H1 (cell line): Measurements from ENCODE around the gene UBQLN1. TPM values are rescaled to one million over a fixed set of nuclear protein-coding genes. Genes with fewer than 3 reads are reported as not detected.

ENCODE experiments used
- ASH2L ChIP-seq: fragments of 200-600, 300-600 bp; sonication (generic); IDR thresholded peaks from one replicate; pipeline ENCODE4 v1.7.1; 2017; ENCODE audit warnings: low read length
- CHD7 ChIP-seq: fragments of 300-600 bp; sonication (generic); IDR thresholded peaks from 2 replicates; pipeline ENCODE4 v1.7.1; 2012; ENCODE audit warnings: low read length, moderate library complexity, mild to moderate bottlenecking, inconsistent platforms; ENCODE audit not compliant: insufficient replicate concordance
- CTCF ChIP-seq, 3 experiments: IDR thresholded peaks; 1 replicate in 2 of 3; 2 replicates in 1 of 3; pipeline versions ENCODE4 v1.5.1 to v1.6.1; 2011; ENCODE audit warnings: low read length in 3 of 3, mild to moderate bottlenecking in 3 of 3, inconsistent platforms in 2 of 3, low read depth in 1 of 3, moderate library complexity in 1 of 3; ENCODE audit not compliant: insufficient read depth in 1 of 3; ENCODE audit errors: control extremely low read depth in 1 of 3
- EP300 ChIP-seq, 2 experiments: IDR thresholded peaks; 1 replicate in 1 of 2; 2 replicates in 1 of 2; pipeline ENCODE4 v1.6.1; 2011 to 2012; ENCODE audit warnings: low read depth in 2 of 2, low read length in 2 of 2, mild to moderate bottlenecking in 2 of 2, borderline replicate concordance in 1 of 2, inconsistent platforms in 1 of 2, moderate library complexity in 1 of 2
- GTF2F1 ChIP-seq: IDR thresholded peaks from 2 replicates; pipeline ENCODE4 v1.6.1; 2012; ENCODE audit warnings: low read depth, low read length, improper control_type of control experiment, borderline replicate concordance
- SIN3A ChIP-seq, 2 experiments: IDR thresholded peaks in 1 of 2; conservative IDR thresholded peaks in 1 of 2; 2 replicates each; pipeline ENCODE4 v1.6.1; 2011 to 2012; ENCODE audit warnings: low read length in 2 of 2, improper control_type of control experiment in 1 of 2, low read depth in 1 of 2, mild to moderate bottlenecking in 1 of 2
- TBP ChIP-seq: IDR thresholded peaks from 2 replicates; pipeline ENCODE4 v1.6.1; 2011; ENCODE audit warnings: low read depth, low read length, improper control_type of control experiment
- polyA plus RNA-seq, 7 experiments: library from polyadenylated mRNA; depleted of rRNA in 3 of 7; stranded (reverse) in 5 of 7; unstranded in 2 of 7; fragments of >200 nt in 5 of 7; fragments of 200-250 nt in 2 of 7; gene quantifications; 1 replicate in 5 of 7; 2 replicates in 1 of 7; 4 replicates in 1 of 7; pipeline versions ENCODE4 v1.2.1 to v1.2.3, GENCODE V29; 2011 to 2013; ENCODE audit warnings: missing spikeins in 2 of 7, mixed read lengths in 2 of 7
- total RNA-seq: library from RNA; stranded (reverse); fragmentation: NEBNext Ultra II Directional; extraction: Animal tissue kit (Norgen Biotek cat#: 25700); gene quantifications from 2 replicates; pipeline ENCODE4 v1.2.1, GENCODE V29; 2021

UBQLN1 gene
- total and polyA plus RNA-seq, 2 of the 8 experiments (the other 6 are each of a cell fraction or from before 2014, with no cell fraction given) = 62.4 to 105 TPM

GRCh38 chr9:83701286-83701685 is 6.5 kb downstream of the UBQLN1 start (continued):
- TF ChIP-seq CHD7 (no peak), GTF2F1 (no peak), SIN3A (conservative IDR thresholded peaks at IDR 0.05 in 1 of 2, IDR thresholded peaks at IDR 0.05 in 1 of 2; ENCODE audit: low read depth in 1 of 2, low read length in 2 of 2) (no peak), CTCF (IDR thresholded peaks at IDR 0.05; ENCODE audit: control extremely low read depth in 1 of 3, insufficient read depth in 1 of 3, low read depth in 1 of 3, low read length in 3 of 3) (no peak), EP300 (IDR thresholded peaks at IDR 0.05; ENCODE audit: borderline replicate concordance in 1 of 2, low read depth in 2 of 2, low read length in 2 of 2) (no peak), ASH2L (no peak), TBP (no peak)
